K562 (cell line): ENCODE measurements around the gene KNL1. TPM values are rescaled to one million over a fixed set of nuclear protein-coding genes. Genes with fewer than 3 reads are reported as not detected.

Experiments
- ARID3B ChIP-seq: fragments of 250-450 bp; sonication (Bioruptor Pico); IDR thresholded peaks from 2 replicates; pipeline ENCODE4 v1.4.0; 2020; ENCODE audit warnings: borderline replicate concordance
- CTCFL ChIP-seq: IDR thresholded peaks from 2 replicates; pipeline ENCODE4 v1.6.1; 2011; ENCODE audit warnings: borderline replicate concordance, low read depth, mild to moderate bottlenecking, moderate library complexity, low read length; ENCODE audit not compliant: insufficient read depth, poor library complexity, severe bottlenecking
- E4F1 ChIP-seq: fragments of 250-450 bp; sonication (Bioruptor Pico); IDR thresholded peaks from 2 replicates; pipeline ENCODE4 v1.5.0; 2021; ENCODE audit warnings: mild to moderate bottlenecking, borderline replicate concordance
- IRF1 ChIP-seq: sonication (generic); formaldehyde crosslinking; IDR thresholded peaks from 2 replicates; pipeline ENCODE4 v1.8.0; 2022; ENCODE audit warnings: missing genetic modification reagents, mild to moderate bottlenecking, borderline replicate concordance
- MLX ChIP-seq, 2 experiments: fragments of 450-650 bp in 1 of 2; sonication (generic) in 1 of 2; formaldehyde crosslinking; conservative IDR thresholded peaks; 2 replicates each; pipeline versions ENCODE4 v1.4.0 to v1.8.1; 2020 to 2022; ENCODE audit warnings: mild to moderate bottlenecking in 1 of 2, missing genetic modification reagents in 1 of 2
- NCOR1 ChIP-seq: fragments of 450-650 bp; IDR thresholded peaks from 2 replicates; pipeline ENCODE4 v1.6.1; 2016; ENCODE audit warnings: mild to moderate bottlenecking, moderate library complexity
- NFYB ChIP-seq: IDR thresholded peaks from 2 replicates; pipeline ENCODE4 v1.6.1; 2011; ENCODE audit warnings: mild to moderate bottlenecking, moderate library complexity; ENCODE audit not compliant: insufficient read length; ENCODE audit errors: extremely low read depth
- OTX1 ChIP-seq: fragments of 450-650 bp; formaldehyde crosslinking; IDR thresholded peaks from 2 replicates; pipeline ENCODE4 v1.4.0; 2022; ENCODE audit warnings: mild to moderate bottlenecking
- RFX5 ChIP-seq: IDR thresholded peaks from 2 replicates; pipeline ENCODE4 v1.6.1; 2011; ENCODE audit warnings: low read depth, mild to moderate bottlenecking, improper control_type of control experiment, low read length
- ZNF175 ChIP-seq: fragments of 200-800 bp; sonication (Bioruptor generic); IDR thresholded peaks from 2 replicates; pipeline ENCODE4 v1.6.1; 2016; ENCODE audit warnings: low read depth, mild to moderate bottlenecking, missing genetic modification characterization, missing compliant biosample characterization
- ZNF586 ChIP-seq: fragments of 450-650 bp; formaldehyde crosslinking; conservative IDR thresholded peaks from 2 replicates; pipeline ENCODE4 v1.4.0; 2020; ENCODE audit warnings: mild to moderate bottlenecking, moderate library complexity
- ZNF592 ChIP-seq: fragments of 450-650 bp; IDR thresholded peaks from 2 replicates; pipeline ENCODE4 v1.6.1; 2017; ENCODE audit warnings: antibody characterized with exemption, mild to moderate bottlenecking
- ZNF778 ChIP-seq: fragments of 450-650 bp; formaldehyde crosslinking; IDR thresholded peaks from 2 replicates; pipeline ENCODE4 v1.4.0; 2020; ENCODE audit warnings: mild to moderate bottlenecking, moderate library complexity
- polyA plus RNA-seq, 8 experiments: library from polyadenylated mRNA; depleted of rRNA in 4 of 8; stranded (reverse) in 5 of 8; unstranded in 3 of 8; fragments of >200 nt; fragmentation: Nextera tagmentation in 2 of 8; fragmentation: Illumina TruSeq in 1 of 8; extraction: Ambion mirVana in 2 of 8; extraction: Trizol in 1 of 8; gene quantifications; 2 replicates each; pipeline versions ENCODE4 v1.2.1 to v1.2.3, GENCODE V29; 2011 to 2014; ENCODE audit warnings: inconsistent platforms in 1 of 8, missing spikeins in 1 of 8
- total RNA-seq, 7 experiments: library from RNA; depleted of rRNA in 6 of 7; stranded (reverse); fragments of >200 nt in 6 of 7; fragmentation: Illumina TruSeq in 2 of 7; extraction: Trizol in 2 of 7; gene quantifications; 2 replicates each; pipeline versions ENCODE4 v1.2.1 to v1.2.3, GENCODE V29; 2011 to 2021; ENCODE audit warnings: low replicate concordance in 1 of 7

KNL1 gene
- total and polyA plus RNA-seq, 9 of the 15 experiments (the other 6 are each of a cell fraction or from before 2014, with no cell fraction given): 14.5 to 65.4 (median 34.6) TPM

- TF ChIP-seq MLX (CRISPR knock-in tag; conservative IDR thresholded peaks at IDR 0.05) (no peak), NCOR1 (peak; percentile 97), ZNF778 (CRISPR knock-in tag) (no peak), OTX1 (CRISPR knock-in tag) (no peak), ARID3B (CRISPR knock-in tag) (no peak), ZNF592 (no peak), ZNF586 (no peak), CTCFL (no peak), RFX5 (no peak), NFYB (no peak), ZNF175 (CRISPR knock-in tag) (peak; percentile 83), E4F1 (CRISPR knock-in tag) (no peak), IRF1 (CRISPR knock-in tag) (no peak)
These were observed 34.9 kb upstream of the KNL1 start (continued) for GRCh38 chr15:40558952-40559742.
